Spinal cord (tissue), 10 donors: Measurements from ENCODE around the gene ZC3H13. TPM values are rescaled to one million over a fixed set of nuclear protein-coding genes. Genes with fewer than 3 reads are reported as not detected.

ENCODE experiments used
- DNase-seq, 6 donors: peaks; one replicate each; pipeline versions ENCODE4 v3.0.0 to v3.0.0-alpha.2; 2013 to 2015; ENCODE audit warnings: low spot score in 6 of 6, low read depth in 4 of 6
- H3K27ac ChIP-seq: one replicate; pipeline ENCODE4 v1.5.1; 2013; ENCODE audit warnings: low read depth, low read length, control low read depth
- H3K27me3 ChIP-seq: one replicate; pipeline ENCODE4 v1.6.1; 2013; ENCODE audit warnings: low read length; ENCODE audit not compliant: control insufficient read depth, insufficient read depth
- H3K36me3 ChIP-seq: one replicate; pipeline ENCODE4 v1.6.1; 2013; ENCODE audit warnings: low read length; ENCODE audit not compliant: control insufficient read depth, insufficient read depth
- H3K4me1 ChIP-seq: one replicate; pipeline ENCODE4 v1.6.1; 2013; ENCODE audit warnings: low read length; ENCODE audit not compliant: control insufficient read depth, insufficient read depth
- H3K4me3 ChIP-seq: one replicate; pipeline ENCODE4 v1.5.1; 2013; ENCODE audit warnings: low read depth, low read length, control low read depth
- H3K9me3 ChIP-seq: one replicate; pipeline ENCODE4 v1.6.1; 2013; ENCODE audit warnings: low read length; ENCODE audit not compliant: control insufficient read depth, insufficient read depth
- WGBS: methylation state at CpG from one replicate; pipeline ENCODE4 v1.1.5; 2013; ENCODE audit warnings: missing lambda C conversion rate; ENCODE audit not compliant: insufficient coverage; 5-methylcytosine and 5-hydroxymethylcytosine counted together
- polyA plus RNA-seq, 2 donors: library from polyadenylated mRNA; unstranded; fragments of 120-200 nt; gene quantifications; one replicate each; pipeline ENCODE4 v1.2.1, GENCODE V29; 2013; ENCODE audit not compliant: insufficient read length in 2 of 2
- total RNA-seq, 2 donors: library from RNA; depleted of rRNA in 1 of 2; stranded (reverse); fragments of 120-200 nt in 1 of 2; fragments of >200 nt in 1 of 2; gene quantifications; one replicate each; pipeline versions ENCODE4 v1.2.3 to v1.2.4, GENCODE V29; 2013 to 2014
- donor health status: healthy.

The ZC3H13 gene
- total and polyA plus RNA-seq, 4 donors: 33.5 to 50.5 (median 36.7) TPM

DNA sequence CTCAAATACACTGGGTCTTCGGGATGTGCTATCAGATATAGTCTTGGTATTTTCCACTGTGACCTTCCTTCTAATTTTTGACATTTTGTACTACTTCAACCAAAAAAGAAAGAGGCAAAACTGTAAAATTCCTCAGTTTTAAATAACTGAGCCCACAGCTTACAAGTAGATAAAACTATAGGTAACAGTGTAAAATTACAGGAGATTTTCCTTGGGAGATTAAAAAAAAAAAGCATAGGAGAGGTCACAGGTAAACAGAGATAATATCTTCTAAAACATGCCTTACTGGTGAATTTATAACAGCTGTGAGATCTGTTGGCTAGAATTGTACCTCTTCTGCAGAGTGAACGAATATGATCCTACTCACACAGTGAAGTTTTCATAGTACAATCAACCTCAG lies 7.1 kb downstream of the ZC3H13 start:
- no peak for DNase-seq
- H3K36me3 ChIP-seq: no peaks in the 10 kb centered on the region
- no peak overlapping the region for H3K27ac ChIP-seq
- WGBS: no CpG with 5 or more reads among the region's 2 CpGs
- no peak overlapping the region for H3K4me3 ChIP-seq
- H3K9me3 ChIP-seq: no peaks in the 10 kb centered on the region
- H3K4me1 ChIP-seq: no peaks in the 10 kb centered on the region
- H3K27me3 ChIP-seq: no peaks in the 10 kb centered on the region

DNA sequence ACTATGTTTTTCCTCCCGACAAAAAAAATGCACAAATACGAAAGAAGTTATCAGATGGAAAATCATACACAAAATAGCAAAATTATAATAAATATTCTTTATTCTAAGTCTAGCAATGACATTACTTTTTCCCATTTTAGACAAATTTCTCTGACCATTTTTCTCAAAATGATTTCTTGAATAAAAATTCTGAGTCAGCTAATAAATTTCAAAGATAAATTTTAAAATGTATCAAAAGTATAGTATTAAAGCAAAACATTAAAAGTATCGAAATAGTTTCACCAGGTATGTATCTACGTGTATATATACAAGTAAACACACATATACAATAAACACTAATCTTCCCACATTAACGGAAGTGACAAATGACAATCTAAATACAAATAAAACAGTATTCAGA lies 8.9 kb downstream of the ZC3H13 start:
- Histone ChIP-seq H3K4me1 (no peaks in the 10 kb centered on the region), H3K27ac (no peak overlapping the region), H3K9me3 (no peaks in the 10 kb centered on the region), H3K27me3 (no peaks in the 10 kb centered on the region), H3K4me3 (no peak overlapping the region), H3K36me3 (peaks cover 2% of the 10 kb centered on the region)
- no peak for DNase-seq
- WGBS: no CpG with 5 or more reads among the region's 5 CpGs

DNA sequence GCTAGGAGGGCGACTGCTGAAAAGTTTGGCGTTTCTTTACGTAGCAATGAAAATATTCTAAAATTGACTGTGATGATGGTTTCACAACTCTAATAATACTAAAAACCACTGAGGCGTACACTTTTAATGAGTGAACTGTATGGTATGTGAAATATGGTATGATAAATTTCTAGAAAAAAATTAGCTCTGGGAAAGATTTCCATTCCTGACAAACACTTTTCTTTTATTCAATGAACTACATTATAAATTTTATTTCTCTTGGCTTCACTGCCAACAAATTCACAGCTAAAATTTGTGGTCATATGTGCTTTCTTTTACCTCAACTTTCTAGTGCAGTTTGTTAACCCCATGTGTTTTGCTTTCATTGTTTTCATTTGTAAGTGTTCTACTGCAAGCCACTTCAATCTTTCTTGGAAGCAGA lies 11.1 kb downstream of the ZC3H13 start:
- no CpG with 5 or more reads among the region's 4 CpGs for WGBS
- Histone ChIP-seq H3K4me3 (no peak overlapping the region), H3K9me3 (no peaks in the 10 kb centered on the region), H3K27me3 (no peaks in the 10 kb centered on the region), H3K4me1 (no peaks in the 10 kb centered on the region), H3K36me3 (peaks cover 3% of the 10 kb centered on the region), H3K27ac (no peak overlapping the region)
- no peak for DNase-seq

DNA sequence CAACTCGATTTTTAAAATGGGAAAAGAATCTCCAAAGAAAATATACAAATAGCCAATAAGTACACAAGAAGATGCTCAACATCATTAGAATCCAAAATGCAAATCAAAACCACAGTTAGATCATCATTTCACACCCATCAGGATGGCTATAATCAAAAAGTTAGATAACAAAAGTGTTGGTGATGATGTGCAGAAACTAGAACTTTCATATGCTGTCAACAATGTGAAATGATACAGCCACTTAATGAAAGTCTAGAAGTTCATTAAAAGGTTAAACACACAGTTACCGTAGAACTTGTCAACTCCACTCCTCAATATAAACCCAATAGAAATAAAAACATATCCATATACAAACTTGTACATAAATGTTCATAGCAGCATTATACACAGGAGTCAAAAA lies 11.8 kb downstream of the ZC3H13 start:
- Histone ChIP-seq H3K36me3 (peaks cover 5% of the 10 kb centered on the region), H3K4me1 (no peaks in the 10 kb centered on the region), H3K27ac (no peak overlapping the region), H3K27me3 (no peaks in the 10 kb centered on the region), H3K4me3 (no peak overlapping the region), H3K9me3 (no peaks in the 10 kb centered on the region)
- WGBS: no CpG with 5 or more reads among the region's 2 CpGs
- DNase-seq: no peak

DNA sequence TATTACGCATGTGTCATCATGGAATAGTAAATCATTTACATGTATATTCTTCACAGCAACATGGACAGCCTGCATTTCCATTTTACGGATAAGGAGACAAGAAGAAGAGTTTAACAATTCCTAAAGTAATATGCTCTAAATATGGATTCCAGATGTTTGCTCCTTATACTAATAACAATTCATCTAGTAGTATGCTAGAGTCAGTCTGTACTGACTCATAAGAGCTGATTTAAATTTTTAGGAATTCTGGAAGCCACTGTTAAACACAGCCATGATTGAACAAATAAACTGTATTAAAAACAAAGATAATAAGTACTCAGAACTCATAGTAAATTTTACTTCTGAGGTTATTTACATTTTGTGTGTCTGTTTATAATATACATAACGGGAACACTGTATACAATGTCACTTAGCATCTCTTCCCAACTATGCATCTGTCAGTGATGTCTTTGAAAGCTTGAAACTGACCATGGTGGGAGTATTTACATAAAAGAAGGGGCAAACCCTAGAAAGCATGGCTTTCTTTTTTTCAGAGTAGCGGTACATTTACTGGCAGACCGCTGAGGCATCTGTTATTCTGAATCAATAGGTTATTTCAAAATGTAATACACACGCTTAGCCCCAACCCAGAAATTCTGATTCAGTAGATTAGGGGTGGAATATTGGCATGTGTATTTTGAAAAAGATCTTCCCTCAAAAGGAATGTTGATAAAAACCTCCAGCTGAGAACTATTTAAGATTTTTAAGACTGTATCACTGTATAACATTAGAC lies 12.9 kb downstream of the ZC3H13 start:
- Histone ChIP-seq H3K36me3 (peaks cover 5% of the 10 kb centered on the region), H3K27ac (no peak overlapping the region), H3K4me1 (no peaks in the 10 kb centered on the region), H3K9me3 (no peaks in the 10 kb centered on the region), H3K4me3 (no peak overlapping the region), H3K27me3 (no peaks in the 10 kb centered on the region)
- no CpG with 5 or more reads among the region's 6 CpGs for WGBS
- DNase-seq: no peak

DNA sequence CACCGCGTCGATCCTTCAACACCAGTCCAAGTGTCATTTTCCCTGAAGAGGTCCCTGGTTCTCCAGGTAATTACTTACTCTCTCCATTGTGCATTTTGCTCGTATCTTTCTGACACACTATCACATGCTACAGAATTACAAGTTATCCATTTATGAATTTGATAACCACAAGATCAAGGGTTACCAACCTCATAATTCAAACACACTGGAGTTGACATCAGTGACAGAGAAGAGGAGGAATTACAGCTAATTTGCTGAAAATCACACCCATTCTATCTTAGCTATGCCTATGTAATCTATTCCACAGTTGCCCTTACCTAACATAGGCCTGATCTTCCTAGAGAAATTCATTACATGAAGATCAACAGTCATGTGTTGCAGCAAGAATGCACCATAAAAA lies 14.2 kb downstream of the ZC3H13 start:
- Histone ChIP-seq H3K27me3 (no peaks in the 10 kb centered on the region), H3K4me3 (no peak overlapping the region), H3K9me3 (no peaks in the 10 kb centered on the region), H3K36me3 (peaks cover 5% of the 10 kb centered on the region), H3K27ac (no peak overlapping the region), H3K4me1 (no peaks in the 10 kb centered on the region)
- 94% methylated on average over 3 of the region's 4 CpGs for WGBS
- no peak for DNase-seq

DNA sequence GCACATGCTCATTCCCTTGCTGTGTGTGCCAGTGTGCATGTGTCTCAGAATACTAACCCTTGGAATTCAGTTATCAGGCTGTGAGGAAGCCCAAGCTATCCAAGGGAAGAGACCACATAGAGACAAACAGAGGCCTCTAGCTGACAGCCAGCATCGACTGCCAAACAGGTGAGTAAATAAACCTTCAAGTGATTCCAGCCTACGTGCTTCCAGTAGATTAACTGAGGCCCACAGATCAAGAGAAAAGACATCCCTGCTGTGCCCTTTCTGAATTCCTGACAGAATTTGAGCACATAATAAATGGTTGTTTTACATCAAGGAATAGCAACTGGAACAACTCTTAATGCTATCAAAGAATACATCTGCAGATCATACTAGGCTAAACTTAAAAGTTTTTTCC lies 17.5 kb downstream of the ZC3H13 start:
- no peaks in the 10 kb centered on the region for H3K9me3 ChIP-seq
- 79% methylated on average over 2 of the region's 2 CpGs for WGBS
- no peak overlapping the region for H3K27ac ChIP-seq
- no peaks in the 10 kb centered on the region for H3K27me3 ChIP-seq
- DNase-seq: no peak
- no peak overlapping the region for H3K4me3 ChIP-seq
- H3K4me1 ChIP-seq: no peaks in the 10 kb centered on the region
- peaks cover 5% of the 10 kb centered on the region for H3K36me3 ChIP-seq

DNA sequence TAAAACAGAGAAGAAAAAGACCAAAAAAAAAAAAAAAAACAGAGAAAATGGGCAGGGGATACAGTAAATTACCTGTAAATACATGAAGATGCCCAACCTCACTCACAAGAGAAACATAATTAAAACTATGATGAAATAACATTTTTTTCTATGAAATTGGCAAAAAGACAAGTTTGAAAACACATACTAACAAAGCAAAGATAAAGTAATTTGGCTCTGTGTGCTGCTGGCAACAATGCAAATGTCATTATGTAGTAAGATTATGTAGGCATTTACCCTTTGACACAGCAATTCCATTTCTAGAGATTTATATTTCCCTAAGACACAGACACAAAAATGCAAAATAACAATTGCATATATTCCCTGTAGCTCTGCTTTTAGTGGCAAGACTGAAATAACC lies 20.2 kb downstream of the ZC3H13 start:
- no peaks in the 10 kb centered on the region for H3K9me3 ChIP-seq
- no peaks in the 10 kb centered on the region for H3K27me3 ChIP-seq
- peaks cover 2% of the 10 kb centered on the region for H3K36me3 ChIP-seq
- no peaks in the 10 kb centered on the region for H3K4me1 ChIP-seq
- DNase-seq: no peak
- no peak overlapping the region for H3K4me3 ChIP-seq
- H3K27ac ChIP-seq: no peak overlapping the region

DNA sequence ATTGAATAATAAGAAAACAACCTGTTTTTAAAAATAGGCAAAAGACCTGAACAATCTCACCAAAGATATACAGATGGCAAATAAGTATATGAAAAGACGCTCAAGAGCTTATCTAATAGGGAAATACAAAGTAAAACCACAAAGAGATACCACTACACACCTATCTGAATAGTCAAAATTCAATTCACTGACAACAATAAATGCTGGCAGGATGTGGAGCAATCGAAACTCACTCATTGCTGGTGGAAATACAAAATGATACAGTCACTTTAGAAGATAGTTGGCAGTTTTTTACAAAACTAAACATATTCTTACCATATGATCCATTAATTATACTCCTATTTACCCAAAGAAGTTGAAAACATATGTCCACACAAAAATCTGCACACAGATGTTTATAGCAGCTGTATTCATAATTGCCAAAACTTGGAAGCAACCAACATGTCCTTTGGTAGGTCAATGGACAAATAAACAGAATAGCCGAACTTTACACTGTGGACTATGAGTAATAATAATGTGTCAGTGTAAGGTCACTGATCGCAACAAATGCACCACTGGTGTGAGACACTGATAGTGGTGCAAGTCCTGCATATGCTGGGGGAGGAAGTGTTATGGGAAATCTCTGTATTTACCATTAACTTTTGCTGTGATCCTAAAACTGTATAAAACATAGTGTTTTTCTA lies 20.8 kb downstream of the ZC3H13 start:
- no peaks in the 10 kb centered on the region for H3K4me1 ChIP-seq
- 93% methylated on average over 3 of the region's 4 CpGs for WGBS

DNA sequence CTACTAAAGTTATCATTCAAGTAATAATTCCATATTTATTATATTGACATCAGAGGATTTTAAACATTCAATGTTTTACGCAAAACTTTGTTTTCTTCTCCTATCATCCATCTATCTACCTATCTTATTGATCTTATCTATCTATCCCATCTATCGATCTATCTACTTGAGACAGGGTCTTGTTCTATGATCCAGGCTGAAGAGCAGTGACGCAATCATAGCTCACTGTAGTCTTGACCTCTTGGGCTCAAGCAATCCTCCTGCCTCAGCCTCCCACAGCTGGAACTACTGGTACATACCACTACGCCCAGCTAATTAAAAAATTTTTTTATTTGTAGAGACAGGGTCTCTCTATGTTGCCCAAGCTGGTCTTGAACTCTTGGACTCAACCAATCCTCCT lies 27.4 kb downstream of the ZC3H13 start:
- no peak overlapping the region for H3K27ac ChIP-seq
- H3K9me3 ChIP-seq: no peaks in the 10 kb centered on the region
- 93% methylated on average over 3 of the region's 4 CpGs for WGBS

More for the DNA sequence above, 20.8 kb downstream of the ZC3H13 start:
- no peaks in the 10 kb centered on the region for H3K9me3 ChIP-seq
- H3K36me3 ChIP-seq: peaks cover 2% of the 10 kb centered on the region
- H3K27me3 ChIP-seq: no peaks in the 10 kb centered on the region
- H3K27ac ChIP-seq: no peak overlapping the region
- no peak overlapping the region for H3K4me3 ChIP-seq
- no peak for DNase-seq

More for the DNA sequence above, 27.4 kb downstream of the ZC3H13 start:
- no peak overlapping the region for H3K4me3 ChIP-seq
- H3K36me3 ChIP-seq: no peaks in the 10 kb centered on the region
- DNase-seq: no peak
- H3K27me3 ChIP-seq: no peaks in the 10 kb centered on the region
- H3K4me1 ChIP-seq: no peaks in the 10 kb centered on the region
